AG04450 (cell line): Measurements from ENCODE around the gene C11orf21. TPM values are rescaled to one million over a fixed set of nuclear protein-coding genes. Genes with fewer than 3 reads are reported as not detected.
"Not testable (repeated sequence)": the region's sequence is repeated elsewhere in the genome, so short reads cannot be mapped to it uniquely, and the experiment has no call there.

ENCODE experiments used
- CTCF ChIA-PET: fragments of 300-600, 350-600 bp; formaldehyde crosslinking; extraction: SDS; loops from one replicate; lab custom pipeline; 2022; ENCODE audit warnings: antibody characterized with exemption, inconsistent platforms; lab: Charles Lee
- POLR2A ChIA-PET: fragments of 350-600 bp; formaldehyde crosslinking; extraction: SDS; loops from one replicate; lab custom pipeline; 2021; ENCODE audit warnings: antibody characterized with exemption, inconsistent platforms; lab: Yijun Ruan, JAX
- DNase-seq: peaks from one replicate; pipeline ENCODE4 v3.0.0-alpha.2; 2011; ENCODE audit warnings: low read depth, low spot score
- H3K27ac ChIP-seq: one replicate; pipeline ENCODE4 v1.5.1; 2012; ENCODE audit warnings: low read depth, low read length, control low read depth
- H3K27me3 ChIP-seq: one replicate; pipeline ENCODE4 v1.6.0; 2012; ENCODE audit warnings: low read length; ENCODE audit not compliant: control insufficient read depth, insufficient read depth
- H3K4me3 ChIP-seq: 2 replicates; pipeline ENCODE4 v1.5.1; 2011; ENCODE audit warnings: mild to moderate bottlenecking, low read depth, low read length, control low read depth
- H3K9me3 ChIP-seq: 2 replicates; pipeline ENCODE4 v1.5.1; 2012; ENCODE audit warnings: low read length; ENCODE audit not compliant: control insufficient read depth, insufficient read depth
- polyA plus RNA-seq: library from polyadenylated mRNA; depleted of rRNA; stranded (reverse); fragments of >200 nt; gene quantifications from 2 replicates; pipeline ENCODE4 v1.2.3, GENCODE V29; 2011
- TF ChIP-seq, protein P1 (sequence below): IDR thresholded peaks from 2 replicates; pipeline ENCODE4 v1.5.1; 2011; ENCODE audit warnings: low read depth, low read length, control low read depth, inconsistent platforms

The C11orf21 gene
- polyA plus RNA-seq, 1 experiment: not detected

DNA sequence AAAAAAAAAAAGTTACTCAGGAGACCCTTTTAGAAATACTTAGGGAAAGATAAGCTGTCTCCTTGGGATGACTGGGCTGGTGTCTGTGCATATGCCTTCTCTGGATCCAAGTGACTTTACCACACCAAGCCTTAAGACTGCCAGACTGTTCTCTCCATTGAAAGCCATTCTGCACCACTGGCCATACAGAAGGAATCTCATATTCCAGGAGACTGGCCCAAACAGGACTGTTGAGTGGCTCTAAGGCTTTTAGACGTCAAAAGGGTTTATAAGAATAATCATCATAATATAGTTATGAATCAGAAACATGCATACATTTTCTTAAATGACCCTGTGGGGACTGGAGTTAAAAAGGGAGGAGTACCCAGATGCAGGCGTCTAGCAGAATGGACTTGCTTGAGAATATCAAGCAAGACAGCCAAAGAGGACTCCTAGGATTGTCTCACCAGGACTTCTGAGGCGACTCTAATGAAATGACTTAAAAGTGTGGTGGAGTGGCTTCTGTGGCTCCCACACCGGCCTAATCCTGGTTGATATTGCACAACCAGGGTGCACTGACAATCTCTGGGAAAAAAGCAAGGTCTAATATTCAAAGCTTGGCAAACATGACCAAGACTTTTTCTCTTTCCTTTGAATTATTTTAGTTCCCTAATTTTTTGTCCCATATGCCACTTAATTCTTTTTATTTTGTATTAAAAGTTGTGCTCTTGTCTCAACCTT lies 31.9 kb upstream of the C11orf21 start:
- Histone ChIP-seq H3K27me3 (peaks cover 17% of the 10 kb centered on the region), H3K9me3 (peaks cover 15% of the 10 kb centered on the region)
- H3K4me3 ChIP-seq, DNase-seq, CTCF ChIA-PET, H3K27ac ChIP-seq, POLR2A ChIA-PET: not testable (repeated sequence)

DNA sequence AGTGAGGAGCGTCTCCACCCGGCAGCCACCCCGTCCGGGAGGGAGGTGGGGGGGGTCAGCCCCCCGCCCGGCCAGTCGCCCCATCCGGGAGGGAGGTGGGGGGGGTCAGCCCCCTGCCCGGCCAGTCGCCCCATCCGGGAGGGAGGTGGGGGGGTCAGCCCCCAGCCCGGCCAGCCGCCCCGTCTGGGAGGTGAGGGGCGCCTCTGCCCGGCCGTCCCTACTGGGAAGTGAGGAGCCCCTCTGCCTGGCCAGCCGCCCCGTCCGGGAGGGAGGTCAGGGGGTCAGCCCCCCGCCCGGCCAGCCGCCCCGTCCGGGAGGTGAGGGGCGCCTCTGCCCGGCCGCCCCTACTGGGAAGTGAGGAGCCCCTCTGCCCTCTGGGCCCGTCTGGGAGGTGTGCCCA lies 30.9 kb upstream of the C11orf21 start:
- H3K4me3 ChIP-seq, H3K27ac ChIP-seq, POLR2A ChIA-PET, CTCF ChIA-PET, DNase-seq: not testable (repeated sequence)
- H3K9me3 ChIP-seq: peaks cover 15% of the 10 kb centered on the region
- H3K27me3 ChIP-seq: peaks cover 11% of the 10 kb centered on the region

- H3K27ac ChIP-seq: no peak overlapping the region
- no peak overlapping the region for H3K4me3 ChIP-seq
- peaks cover 4% of the 10 kb centered on the region for H3K27me3 ChIP-seq
- CTCF ChIA-PET: no interaction called here
- POLR2A ChIA-PET: no interaction called here
- DNase-seq: no peak
- H3K9me3 ChIP-seq: peaks cover 15% of the 10 kb centered on the region
- TF ChIP-seq, protein P1, sequence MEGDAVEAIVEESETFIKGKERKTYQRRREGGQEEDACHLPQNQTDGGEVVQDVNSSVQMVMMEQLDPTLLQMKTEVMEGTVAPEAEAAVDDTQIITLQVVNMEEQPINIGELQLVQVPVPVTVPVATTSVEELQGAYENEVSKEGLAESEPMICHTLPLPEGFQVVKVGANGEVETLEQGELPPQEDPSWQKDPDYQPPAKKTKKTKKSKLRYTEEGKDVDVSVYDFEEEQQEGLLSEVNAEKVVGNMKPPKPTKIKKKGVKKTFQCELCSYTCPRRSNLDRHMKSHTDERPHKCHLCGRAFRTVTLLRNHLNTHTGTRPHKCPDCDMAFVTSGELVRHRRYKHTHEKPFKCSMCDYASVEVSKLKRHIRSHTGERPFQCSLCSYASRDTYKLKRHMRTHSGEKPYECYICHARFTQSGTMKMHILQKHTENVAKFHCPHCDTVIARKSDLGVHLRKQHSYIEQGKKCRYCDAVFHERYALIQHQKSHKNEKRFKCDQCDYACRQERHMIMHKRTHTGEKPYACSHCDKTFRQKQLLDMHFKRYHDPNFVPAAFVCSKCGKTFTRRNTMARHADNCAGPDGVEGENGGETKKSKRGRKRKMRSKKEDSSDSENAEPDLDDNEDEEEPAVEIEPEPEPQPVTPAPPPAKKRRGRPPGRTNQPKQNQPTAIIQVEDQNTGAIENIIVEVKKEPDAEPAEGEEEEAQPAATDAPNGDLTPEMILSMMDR: no peak
Measured at GRCh38 chr11:2331404-2331803, 29.7 kb upstream of the C11orf21 start.

GRCh38 chr11:2330696-2331095 lies 29.0 kb upstream of the C11orf21 start:
- Histone ChIP-seq H3K4me3 (no peak overlapping the region), H3K27me3 (no peaks in the 10 kb centered on the region), H3K27ac (no peak overlapping the region), H3K9me3 (peaks cover 15% of the 10 kb centered on the region)
- POLR2A ChIA-PET: no interaction called here
- TF ChIP-seq, protein P1: no peak
- DNase-seq: no peak
- CTCF ChIA-PET: no interaction called here

GRCh38 chr11:2329551-2329950 lies 27.8 kb upstream of the C11orf21 start:
- TF ChIP-seq, protein P1: no peak
- CTCF ChIA-PET: no interaction called here
- no peak overlapping the region for H3K27ac ChIP-seq
- no peak for DNase-seq
- POLR2A ChIA-PET: no interaction called here
- H3K27me3 ChIP-seq: no peaks in the 10 kb centered on the region
- no peak overlapping the region for H3K4me3 ChIP-seq
- H3K9me3 ChIP-seq: peaks cover 15% of the 10 kb centered on the region

DNA sequence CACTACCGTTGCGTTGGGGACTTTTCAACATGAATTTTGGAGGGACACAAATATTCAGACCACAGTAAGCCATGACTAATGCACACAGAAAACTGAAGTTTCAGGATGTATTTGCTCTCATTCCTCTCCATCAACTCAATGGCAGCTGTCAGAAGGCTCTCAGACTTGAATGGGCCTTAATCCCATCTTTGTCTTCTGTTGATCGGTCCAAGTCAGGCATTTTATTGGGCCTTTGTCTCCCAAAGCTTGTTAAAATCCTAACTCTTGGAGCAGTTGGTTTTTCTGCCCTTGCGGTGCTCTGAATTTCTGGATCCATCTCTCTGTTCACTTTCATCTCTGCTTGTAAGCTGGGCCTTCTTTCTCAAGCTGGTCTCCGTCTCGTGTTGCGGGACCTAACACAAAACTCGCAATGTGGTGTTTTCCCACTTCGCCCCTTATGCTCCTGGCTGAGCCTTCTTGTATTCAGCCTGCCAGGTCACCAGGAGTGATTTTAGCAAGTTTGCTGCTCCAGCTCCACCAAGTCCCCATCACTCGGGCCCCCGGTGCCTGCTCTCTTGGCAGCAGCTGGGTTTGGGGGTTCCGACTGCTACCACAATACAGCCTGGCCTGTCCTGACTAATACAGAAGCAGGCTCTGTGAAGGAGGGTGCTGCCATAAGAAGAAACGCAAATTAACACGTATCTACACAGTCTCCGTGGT lies 27.1 kb upstream of the C11orf21 start:
- ChIA-PET POLR2A (no interaction called here), CTCF (no interaction called here)
- TF ChIP-seq, protein P1: no peak
- Histone ChIP-seq H3K9me3 (peaks cover 15% of the 10 kb centered on the region), H3K27ac (no peak overlapping the region), H3K27me3 (no peaks in the 10 kb centered on the region), H3K4me3 (no peak overlapping the region)
- DNase-seq: no peak
